DOHH2 (cell line): Measurements from ENCODE around the gene TUBD1.
"Not testable (repeated sequence)": the region's sequence is repeated elsewhere in the genome, so short reads cannot be mapped to it uniquely, and the experiment has no call there.

ENCODE experiments used
- H3F3A ChIP-seq: fragments of 200-600 bp; sonication (generic), shearing (Covaris generic); 2 replicates; pipeline ENCODE4 v1.6.0; 2016; ENCODE audit warnings: antibody characterized with exemption, mild to moderate bottlenecking; ENCODE audit not compliant: control insufficient read depth, insufficient read depth
- H3K27ac ChIP-seq: fragments of 200-600 bp; sonication (generic); 2 replicates; pipeline ENCODE4 v1.5.1; 2014; ENCODE audit warnings: low read depth, mild to moderate bottlenecking, low read length, moderate library complexity
- H3K27me3 ChIP-seq: fragments of 200-600 bp; sonication (generic); 2 replicates; pipeline ENCODE4 v1.6.1; 2014; ENCODE audit warnings: mild to moderate bottlenecking, low read length, mixed read lengths; ENCODE audit not compliant: control insufficient read depth
- H3K36me3 ChIP-seq: fragments of 200-600 bp; sonication (generic); 2 replicates; pipeline ENCODE4 v1.6.1; 2014; ENCODE audit warnings: mild to moderate bottlenecking, low read length, moderate library complexity, mixed read lengths; ENCODE audit not compliant: control insufficient read depth
- H3K4me1 ChIP-seq: fragments of 200-600 bp; sonication (generic); 2 replicates; pipeline ENCODE4 v1.6.1; 2014; ENCODE audit warnings: mild to moderate bottlenecking, low read length, mixed read lengths; ENCODE audit not compliant: control insufficient read depth
- H3K4me2 ChIP-seq: fragments of 200-600 bp; sonication (generic); 2 replicates; pipeline ENCODE4 v1.6.0; 2014; ENCODE audit warnings: mild to moderate bottlenecking, low read length, moderate library complexity
- H3K4me3 ChIP-seq: fragments of 200-600 bp; sonication (generic); 2 replicates; pipeline ENCODE4 v1.5.1; 2014; ENCODE audit warnings: mild to moderate bottlenecking, low read length, mixed read lengths
- H3K79me2 ChIP-seq: fragments of 200-600 bp; sonication (generic); 2 replicates; pipeline ENCODE4 v1.6.1; 2014; ENCODE audit warnings: mild to moderate bottlenecking, low read length, mixed read lengths; ENCODE audit not compliant: control insufficient read depth
- H3K9me2 ChIP-seq: fragments of 200-600 bp; sonication (generic); replicated peaks from 2 replicates; pipeline ENCODE4 v1.6.1; 2014; ENCODE audit warnings: mild to moderate bottlenecking, low read length, mixed read lengths; ENCODE audit not compliant: control insufficient read depth
- H3K9me3 ChIP-seq: fragments of 200-600 bp; sonication (generic); 2 replicates; pipeline ENCODE4 v1.6.1; 2014; ENCODE audit warnings: antibody characterized with exemption, low read length, mixed read lengths; ENCODE audit not compliant: control insufficient read depth, insufficient read depth
- H4K20me1 ChIP-seq: fragments of 200-600 bp; sonication (generic); 2 replicates; pipeline ENCODE4 v1.6.0; 2014; ENCODE audit warnings: low read depth, mild to moderate bottlenecking, antibody characterized with exemption, low read length, moderate library complexity; ENCODE audit not compliant: control insufficient read depth, insufficient read depth
- CTCF ChIP-seq: fragments of 200-600 bp; sonication (generic); IDR thresholded peaks from one replicate; pipeline ENCODE4 v1.5.1; 2014; ENCODE audit warnings: antibody characterized with exemption, mild to moderate bottlenecking, low read depth, low read length; ENCODE audit not compliant: poor library complexity, severe bottlenecking
- EZH2phosphoT487 ChIP-seq: fragments of 200-600 bp; sonication (generic); IDR thresholded peaks from 2 replicates; pipeline ENCODE4 v1.6.1; 2017; ENCODE audit warnings: borderline replicate concordance, mild to moderate bottlenecking, antibody characterized with exemption, low read length, moderate library complexity, mixed read lengths

Gene TUBD1

DNA sequence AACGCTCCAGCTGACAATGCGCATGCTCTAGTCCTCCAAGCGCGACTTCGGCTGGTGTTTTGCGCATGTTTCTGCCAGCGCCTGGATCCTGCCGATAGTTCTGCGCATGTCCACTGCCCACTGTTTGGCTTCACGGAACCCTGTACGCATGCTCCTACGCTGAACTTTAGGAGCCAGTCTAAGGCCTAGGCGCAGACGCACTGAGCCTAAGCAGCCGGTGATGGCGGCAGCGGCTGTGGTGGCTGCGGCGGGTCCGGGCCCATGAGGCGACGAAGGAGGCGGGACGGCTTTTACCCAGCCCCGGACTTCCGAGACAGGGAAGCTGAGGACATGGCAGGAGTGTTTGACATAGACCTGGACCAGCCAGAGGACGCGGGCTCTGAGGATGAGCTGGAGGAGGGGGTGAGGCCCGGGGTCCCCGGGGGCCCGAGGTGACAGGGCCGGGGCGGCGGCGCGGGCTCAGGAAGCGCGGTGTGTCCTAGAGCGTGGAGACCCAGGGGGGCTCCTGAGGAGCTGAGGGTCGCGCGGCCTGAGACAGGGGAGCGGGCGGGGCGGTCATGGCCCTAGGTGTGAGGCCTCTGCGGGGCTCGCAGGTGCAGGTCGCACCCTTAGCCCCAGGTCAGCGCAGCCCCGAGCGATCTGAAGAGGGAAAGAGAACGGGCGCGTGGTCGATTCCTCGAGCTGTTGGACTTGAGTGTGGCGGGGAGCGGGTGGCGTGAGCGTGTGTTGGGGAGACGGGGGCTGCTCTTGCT is at the start of gene TUBD1, which contains the start of gene RPS6KB1:
Gene TUBD1 (minus strand): TSS at position 20 of the 752 bp plus-strand sequence. CDS start 1,941 bp downstream, outside the sequence.
Gene RPS6KB1 (plus strand): TSS at position 198 of the 752 bp plus-strand sequence. CDS start 64 bp downstream, at position 262.
- Histone ChIP-seq H3K27ac (peak within 1 kb of the TSS; percentile 59), H3K4me1 (peaks cover 16% of the 10 kb centered on the region), H3F3A (no peaks in the 10 kb centered on the region), H3K27me3 (no peaks in the 10 kb centered on the region), H3K9me3 (no peaks in the 10 kb centered on the region), H3K36me3 (peaks cover 26% of the 10 kb centered on the region), H3K9me2 (no peaks in the 10 kb centered on the region), H4K20me1 (peaks cover 10% of the 10 kb centered on the region), H3K79me2 (peaks cover 75% of the 10 kb centered on the region), H3K4me2 (peak within 1 kb of the TSS; percentile 80), H3K4me3 (peak within 1 kb of the TSS; percentile 88)
- TF ChIP-seq EZH2phosphoT487 (no peak), CTCF (no peak)

DNA sequence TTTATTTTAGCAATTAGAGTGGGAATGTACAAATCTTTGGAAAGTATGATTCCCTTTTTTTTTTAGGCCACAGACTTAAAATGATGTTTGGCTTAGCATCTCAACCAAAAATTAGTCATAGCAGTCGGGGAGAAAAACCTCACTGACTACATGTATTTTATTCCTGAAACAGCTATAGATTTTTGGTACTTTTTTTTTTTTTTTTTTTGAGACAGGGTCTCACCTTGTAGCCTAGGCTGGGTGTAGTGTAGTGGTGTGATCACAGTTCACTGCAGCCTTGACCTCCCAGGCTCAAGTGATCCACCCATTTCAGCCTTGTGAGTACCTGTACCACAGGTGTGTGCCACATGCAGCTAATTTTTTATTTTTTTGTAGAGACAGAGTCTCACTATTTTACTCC is 48.4 kb upstream of the TUBD1 start:
- H3K4me1 ChIP-seq: peaks cover 10% of the 10 kb centered on the region
- no peaks in the 10 kb centered on the region for H3K79me2 ChIP-seq
- no peaks in the 10 kb centered on the region for H3K27me3 ChIP-seq
- H3K36me3 ChIP-seq: peaks cover 65% of the 10 kb centered on the region
- no peaks in the 10 kb centered on the region for H4K20me1 ChIP-seq
- TF ChIP-seq CTCF: no peak
- no peak for TF ChIP-seq EZH2phosphoT487
- no peak overlapping the region for H3K4me3 ChIP-seq
- peaks cover 3% of the 10 kb centered on the region; the same call in 1 of the 2 replicates for H3F3A ChIP-seq
- H3K9me3 ChIP-seq: no peaks in the 10 kb centered on the region
- no peaks in the 10 kb centered on the region for H3K9me2 ChIP-seq
- no peak overlapping the region for H3K4me2 ChIP-seq
- no peak overlapping the region for H3K27ac ChIP-seq

DNA sequence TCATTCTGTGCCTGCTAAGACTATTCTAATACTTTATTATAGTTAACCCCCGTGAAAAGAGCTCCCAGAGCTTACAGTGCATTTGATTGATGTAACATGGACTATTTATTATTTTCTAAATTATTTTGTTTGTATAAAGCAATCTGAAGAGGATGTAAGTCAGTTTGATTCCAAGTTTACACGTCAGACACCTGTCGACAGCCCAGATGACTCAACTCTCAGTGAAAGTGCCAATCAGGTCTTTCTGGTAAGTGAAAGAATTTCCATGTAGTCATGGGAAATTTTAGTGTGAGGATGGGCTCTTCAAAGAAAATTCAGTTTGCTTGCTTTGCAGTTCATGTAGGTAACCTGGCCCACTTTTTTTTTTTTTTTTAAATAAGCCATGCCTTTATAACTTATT is 48.0 kb upstream of the TUBD1 start:
- not testable (repeated sequence) for H3K4me3 ChIP-seq, H3K27ac ChIP-seq, H3F3A ChIP-seq, H3K4me2 ChIP-seq, H3K79me2 ChIP-seq, H3K9me3 ChIP-seq, H3K9me2 ChIP-seq, H3K4me1 ChIP-seq, H3K27me3 ChIP-seq, H4K20me1 ChIP-seq
- peaks cover 64% of the 10 kb centered on the region for H3K36me3 ChIP-seq

GRCh38 chr17:59933317-59933716 is 40.6 kb upstream of the TUBD1 start:
- H3K4me2 ChIP-seq, H3F3A ChIP-seq, H3K9me2 ChIP-seq, H3K4me1 ChIP-seq, H3K9me3 ChIP-seq, H3K27me3 ChIP-seq, H3K79me2 ChIP-seq, H3K27ac ChIP-seq, H3K4me3 ChIP-seq, H4K20me1 ChIP-seq: not testable (repeated sequence)
- peaks cover 68% of the 10 kb centered on the region for H3K36me3 ChIP-seq

- H3K79me2 ChIP-seq, H3K4me2 ChIP-seq, H3F3A ChIP-seq, H3K4me1 ChIP-seq, H3K4me3 ChIP-seq, H3K27me3 ChIP-seq, H4K20me1 ChIP-seq, H3K27ac ChIP-seq, H3K9me3 ChIP-seq, H3K9me2 ChIP-seq: not testable (repeated sequence)
- H3K36me3 ChIP-seq: peaks cover 68% of the 10 kb centered on the region
These were observed 38.0 kb upstream of the TUBD1 start for GRCh38 chr17:59930768-59931167.

GRCh38 chr17:59930121-59930520 is 37.4 kb upstream of the TUBD1 start:
- not testable (repeated sequence) for H3K79me2 ChIP-seq, H3F3A ChIP-seq, H4K20me1 ChIP-seq, H3K9me2 ChIP-seq, H3K9me3 ChIP-seq, H3K4me1 ChIP-seq, H3K27me3 ChIP-seq, H3K27ac ChIP-seq, H3K4me2 ChIP-seq, H3K4me3 ChIP-seq
- peaks cover 74% of the 10 kb centered on the region for H3K36me3 ChIP-seq
